Activated gamma-delta T cell treated with anti-CD3 and anti-CD28 coated beads, Interleukin-2, amount 50 U/mL, for 16 hours (primary cell): ENCODE measurements around the gene CRTC1.

Source experiments
- DNase-seq: peaks from one replicate; pipeline ENCODE4 v3.0.0-alpha.2; 2020; ENCODE audit warnings: low read depth

Gene CRTC1

DNA sequence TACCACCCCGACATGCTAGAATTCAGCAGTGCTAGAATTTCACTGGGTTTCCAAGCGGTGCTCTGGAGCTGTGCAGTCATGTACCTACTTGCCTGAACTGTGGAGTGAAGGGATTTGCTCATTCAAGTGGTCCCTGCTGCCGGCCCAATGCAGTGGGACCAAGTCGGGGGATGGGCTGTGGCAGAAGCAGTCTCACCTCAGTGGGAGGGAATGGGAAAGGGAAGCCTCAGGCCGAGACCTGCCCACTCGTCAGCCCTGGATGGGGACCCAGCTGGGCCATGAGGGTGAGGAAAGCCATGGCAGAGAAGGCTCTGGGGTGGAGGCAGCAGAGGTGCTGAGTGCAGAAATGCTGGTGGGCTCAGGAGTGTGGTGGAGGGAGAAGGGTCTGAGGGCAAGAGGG, 31.7 kb upstream of the CRTC1 start:
- no peak for DNase-seq

DNA sequence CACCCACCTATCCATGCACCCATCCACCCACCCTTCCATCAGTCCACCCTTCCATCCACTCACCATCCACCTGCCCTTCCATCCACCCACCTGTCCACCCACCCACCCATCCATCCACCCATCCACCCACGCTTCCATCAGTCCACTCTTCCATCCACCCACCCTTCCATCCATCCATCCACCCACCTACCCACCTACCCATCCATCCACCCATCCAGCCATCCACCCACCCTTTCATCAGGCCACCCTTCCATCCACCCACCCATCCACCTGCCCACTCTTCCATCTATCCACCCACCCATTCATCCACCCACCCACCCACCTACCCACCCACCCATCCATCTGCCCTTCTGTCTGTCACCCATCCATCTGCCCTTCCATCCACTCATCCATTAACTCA, 29.6 kb upstream of the CRTC1 start:
- DNase-seq, result no peak

DNA sequence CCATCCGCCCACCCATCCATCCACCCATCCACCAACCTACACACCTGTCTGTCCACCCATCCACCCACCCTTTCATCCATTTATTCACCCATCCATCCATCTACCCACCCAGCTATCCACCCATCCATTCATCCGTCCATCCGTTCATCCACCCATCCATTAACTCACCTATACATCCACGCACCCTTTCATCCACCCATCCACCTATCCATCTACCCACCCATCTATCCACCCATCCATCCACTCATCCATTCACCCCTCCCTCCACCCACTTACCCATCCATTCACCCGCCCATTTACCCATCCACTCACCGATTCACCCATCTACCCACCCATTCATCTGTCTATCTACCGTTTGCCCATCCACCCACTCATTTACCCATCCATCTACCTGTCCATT, 29.0 kb upstream of the CRTC1 start:
- DNase-seq, result no peak

DNA sequence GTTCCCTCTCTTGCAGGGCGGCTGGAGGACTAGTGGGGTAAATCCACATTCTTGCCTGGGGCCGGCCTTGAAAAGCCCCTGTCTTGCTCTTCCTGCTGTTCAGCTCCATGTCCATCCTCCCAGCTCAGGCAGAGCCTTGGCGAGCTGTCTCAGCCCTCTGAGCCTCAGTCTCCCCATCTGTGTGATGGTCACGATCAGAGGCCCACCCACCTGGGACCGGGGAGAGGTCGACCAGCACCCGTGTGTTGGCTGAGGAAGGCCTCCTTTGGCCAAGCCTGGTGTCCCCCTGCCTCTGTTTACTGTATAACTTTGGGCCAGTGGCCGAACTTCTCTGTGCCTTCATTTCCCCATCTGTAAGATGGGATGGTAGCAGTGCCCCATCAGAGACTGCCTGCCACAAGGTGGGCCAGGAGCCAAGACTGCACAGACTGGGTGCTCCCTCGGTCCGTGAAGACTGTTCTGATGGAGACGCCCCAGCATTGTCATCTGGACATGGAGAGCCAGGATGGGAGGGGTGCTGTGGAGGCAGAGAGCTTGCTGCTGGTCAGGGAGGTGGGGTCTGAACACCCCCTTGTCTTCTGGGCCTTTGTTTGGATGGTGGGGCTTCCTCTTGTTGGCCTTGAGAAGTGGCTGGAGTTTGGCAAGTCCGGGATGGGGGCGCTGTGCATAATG, 28.2 kb upstream of the CRTC1 start:
- no peak for DNase-seq

DNA sequence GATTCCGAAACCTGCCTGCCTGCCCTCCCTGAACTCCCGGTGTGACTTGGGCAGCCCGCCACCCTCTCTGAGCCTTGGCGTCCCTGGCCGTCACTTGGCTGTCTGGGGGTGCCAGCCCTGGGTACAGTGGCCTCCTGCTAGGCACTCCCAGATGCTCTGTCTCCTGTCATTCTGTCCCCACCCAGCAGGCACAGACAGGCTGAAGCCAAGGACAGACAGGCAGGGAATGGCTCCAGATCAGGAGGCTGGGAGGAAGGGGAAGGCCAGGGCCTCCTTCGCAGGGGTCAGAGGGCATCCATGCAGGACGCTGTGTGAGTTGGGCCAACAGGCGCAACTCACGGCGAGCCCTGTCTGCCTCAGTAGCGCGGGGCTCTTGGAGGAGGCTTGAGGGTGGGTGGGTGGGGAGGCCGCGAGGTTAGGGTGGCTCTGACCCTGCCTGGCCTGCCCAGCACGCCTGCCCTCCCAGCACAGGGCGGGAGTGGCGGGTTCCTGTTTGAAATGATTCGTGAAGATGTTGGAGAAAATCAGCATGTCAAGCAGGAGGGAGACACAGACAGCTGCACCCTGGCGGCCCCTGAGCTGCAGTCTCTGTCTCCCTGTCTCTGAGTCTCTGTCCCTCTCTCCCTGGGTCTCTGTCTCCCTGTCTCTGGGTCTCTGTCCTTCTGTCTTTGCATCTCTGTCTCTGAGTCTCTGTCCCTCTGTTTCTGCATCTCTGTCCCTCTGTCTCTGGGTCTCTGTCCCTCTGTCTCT, 27.0 kb upstream of the CRTC1 start:
- DNase-seq, result no peak

DNA sequence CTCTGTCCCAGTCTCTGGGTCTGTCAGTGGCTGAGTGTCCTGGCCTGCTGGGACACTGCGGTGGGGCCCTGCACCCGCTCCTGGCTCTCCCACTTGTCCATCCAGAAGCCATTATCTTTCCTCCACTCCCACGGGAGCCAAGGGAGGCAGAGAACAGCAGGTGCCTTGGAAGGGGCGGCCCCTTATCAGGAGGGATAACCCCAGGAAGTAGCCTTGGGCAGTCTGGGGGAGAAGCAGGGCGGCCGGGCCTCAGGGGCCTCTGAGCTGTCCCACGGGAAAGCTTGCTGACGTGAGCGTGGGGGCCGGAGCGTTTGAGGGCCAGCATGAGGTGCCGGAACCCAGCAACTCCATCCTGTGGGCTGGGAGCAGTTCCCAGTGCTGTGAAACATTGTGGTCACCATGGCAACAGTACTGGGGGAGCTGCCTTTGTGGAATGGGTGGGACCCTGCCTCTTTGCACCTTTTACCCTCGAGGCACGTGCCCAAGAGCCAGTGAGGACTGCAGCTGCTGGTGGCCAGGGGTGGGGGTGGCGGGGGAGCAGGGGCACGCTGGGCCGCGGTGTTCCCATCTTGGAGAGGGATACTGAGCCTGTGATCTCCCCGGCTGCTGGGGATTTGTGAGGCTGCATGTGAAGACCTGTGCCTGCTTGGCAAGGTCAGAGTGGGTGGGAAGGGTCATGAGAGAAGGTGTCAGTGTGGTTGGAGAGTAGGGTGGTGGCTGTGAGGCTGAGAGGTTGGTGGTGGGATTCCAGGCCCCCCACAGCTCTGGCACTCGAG, 25.7 kb upstream of the CRTC1 start:
- DNase-seq, result no peak

DNA sequence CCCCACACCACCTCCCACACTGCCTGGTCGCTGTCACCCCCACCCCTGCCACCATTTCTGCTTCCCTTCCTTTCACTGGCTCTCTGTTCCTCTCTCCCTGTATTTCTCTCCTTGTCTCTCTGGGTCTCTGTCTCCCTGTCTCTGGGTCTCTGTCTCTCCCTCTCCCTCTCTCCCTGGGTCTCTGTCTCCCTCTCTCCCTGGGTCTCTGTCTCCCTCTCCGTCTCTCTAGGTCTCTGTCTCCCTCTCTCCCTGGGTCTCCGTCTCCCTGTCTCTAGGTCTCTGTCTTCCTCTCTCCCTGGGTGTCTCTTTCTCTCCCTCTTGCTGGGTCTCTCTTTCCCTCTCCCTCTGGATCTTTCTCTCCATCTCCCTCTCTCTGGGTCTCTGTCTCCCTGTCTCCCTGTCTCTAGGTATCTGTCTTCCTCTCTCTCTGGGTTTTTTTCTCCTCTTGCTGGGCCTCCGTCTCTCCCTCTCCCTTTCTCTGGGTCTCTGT, 25.1 kb upstream of the CRTC1 start:
- DNase-seq, result no peak

DNA sequence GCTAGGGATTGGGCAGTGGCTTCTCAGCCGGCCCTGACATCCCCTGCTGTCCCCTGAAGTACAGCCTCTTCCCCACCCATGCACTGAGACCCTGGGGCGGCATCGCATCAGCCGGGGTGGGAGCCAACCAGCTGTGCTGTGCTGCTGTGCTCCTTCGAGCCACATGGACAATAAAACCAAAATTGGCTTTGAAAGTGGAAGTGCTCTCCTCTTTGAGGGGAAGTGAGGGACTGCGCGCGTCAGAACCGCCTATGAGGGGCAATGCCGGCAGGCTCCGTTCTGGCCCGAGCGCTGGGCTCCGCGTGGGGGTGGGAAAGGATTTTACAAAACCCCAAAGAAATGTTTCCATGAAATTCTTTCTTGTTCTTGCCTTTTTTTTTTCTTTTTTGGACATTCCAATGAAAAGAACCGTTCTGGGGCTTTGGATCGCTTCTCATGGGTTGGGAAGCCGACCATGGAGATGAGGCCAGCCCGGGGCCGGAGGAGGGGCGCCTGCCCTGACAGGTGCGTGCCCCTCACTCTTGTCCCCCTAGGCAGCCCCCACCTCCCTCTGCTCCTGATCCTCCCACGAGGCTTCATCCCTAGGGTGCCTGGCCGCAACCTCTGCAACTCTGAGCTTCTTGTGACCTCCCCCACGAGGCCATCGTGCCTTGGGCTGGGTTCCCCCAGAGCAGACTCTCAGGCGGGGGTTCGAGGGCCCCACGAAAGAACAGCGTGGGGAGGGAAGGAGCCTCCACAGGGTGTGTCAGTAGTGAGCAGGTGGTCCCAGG, 24.0 kb upstream of the CRTC1 start:
- DNase-seq, result no peak

DNA sequence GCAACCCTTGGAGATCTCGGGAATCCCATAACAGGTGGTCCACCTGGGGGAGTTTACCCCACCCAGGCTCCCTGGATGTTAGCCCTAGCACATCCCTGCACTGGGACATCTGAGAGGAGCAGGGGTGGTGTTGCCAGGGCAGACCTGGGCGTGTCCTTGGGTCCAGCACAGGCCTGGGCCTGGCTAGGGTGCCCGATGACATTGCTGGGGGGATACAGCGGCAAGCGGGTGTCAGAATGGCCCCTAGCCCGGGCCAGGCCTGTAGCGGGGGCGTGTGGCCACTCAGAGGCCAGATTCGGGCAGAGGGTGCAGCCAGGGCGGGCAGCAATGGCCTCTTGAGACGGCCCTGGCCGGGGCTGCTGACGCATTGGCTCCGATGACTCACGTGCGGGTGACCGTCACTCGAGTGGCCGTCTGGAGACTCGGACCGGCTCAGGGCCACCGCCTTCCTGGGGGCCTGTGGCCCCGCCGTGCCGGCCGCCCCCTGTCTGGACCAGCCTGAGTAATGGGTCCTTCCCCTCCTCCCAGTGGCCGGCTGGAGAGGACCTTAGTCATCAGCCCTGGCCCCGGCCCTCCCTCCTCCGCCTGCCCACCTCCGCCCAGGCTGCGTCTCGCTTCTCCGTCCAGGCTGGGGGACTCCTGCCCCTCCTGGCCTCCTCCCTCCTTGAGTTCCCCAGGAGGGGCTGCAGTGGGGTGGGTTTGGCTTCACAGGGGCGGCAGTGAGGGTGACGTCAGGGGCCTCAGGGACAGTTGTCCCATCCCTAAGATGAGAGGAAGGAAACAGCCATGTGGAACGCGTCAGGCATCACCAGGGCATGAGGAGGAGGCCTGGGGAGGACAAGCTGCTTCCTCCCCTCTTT, 23.2 kb upstream of the CRTC1 start:
- DNase-seq, result no peak

DNA sequence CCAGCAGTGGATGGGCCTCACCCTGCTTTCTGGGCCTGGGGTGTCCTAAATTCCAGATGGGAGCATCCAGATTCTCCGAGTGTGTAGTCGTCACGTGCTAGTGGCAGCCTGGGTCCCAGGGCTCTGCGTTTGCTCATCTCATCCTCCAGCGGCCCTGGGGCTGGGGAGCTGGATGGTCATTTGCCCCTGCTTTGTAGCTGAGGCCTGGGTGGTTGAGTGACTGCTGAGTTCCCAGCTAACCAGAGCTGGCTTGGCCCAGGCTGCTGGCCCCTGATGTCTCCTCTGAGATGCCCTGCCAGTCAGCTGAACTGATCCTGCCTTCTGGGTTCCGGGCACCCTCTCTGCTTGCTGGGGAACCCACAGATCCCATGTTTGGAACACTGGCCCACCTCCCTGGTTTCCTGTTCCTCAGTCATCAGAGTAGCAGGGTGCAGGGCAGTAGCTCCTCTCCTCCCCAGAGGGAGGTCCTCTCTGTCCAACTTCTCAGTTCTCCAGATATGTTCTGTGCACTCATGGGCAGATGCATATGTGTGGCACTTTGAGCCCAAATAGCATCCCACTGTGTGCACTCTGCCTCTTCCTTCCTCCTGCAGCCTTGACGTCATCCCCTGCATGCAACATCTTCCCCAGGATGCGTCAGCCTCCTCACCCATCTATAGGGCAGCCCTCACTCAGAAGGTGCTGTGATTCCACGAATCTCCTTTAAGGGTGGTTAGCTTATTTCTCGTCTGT, 22.4 kb upstream of the CRTC1 start:
- no peak for DNase-seq

DNA sequence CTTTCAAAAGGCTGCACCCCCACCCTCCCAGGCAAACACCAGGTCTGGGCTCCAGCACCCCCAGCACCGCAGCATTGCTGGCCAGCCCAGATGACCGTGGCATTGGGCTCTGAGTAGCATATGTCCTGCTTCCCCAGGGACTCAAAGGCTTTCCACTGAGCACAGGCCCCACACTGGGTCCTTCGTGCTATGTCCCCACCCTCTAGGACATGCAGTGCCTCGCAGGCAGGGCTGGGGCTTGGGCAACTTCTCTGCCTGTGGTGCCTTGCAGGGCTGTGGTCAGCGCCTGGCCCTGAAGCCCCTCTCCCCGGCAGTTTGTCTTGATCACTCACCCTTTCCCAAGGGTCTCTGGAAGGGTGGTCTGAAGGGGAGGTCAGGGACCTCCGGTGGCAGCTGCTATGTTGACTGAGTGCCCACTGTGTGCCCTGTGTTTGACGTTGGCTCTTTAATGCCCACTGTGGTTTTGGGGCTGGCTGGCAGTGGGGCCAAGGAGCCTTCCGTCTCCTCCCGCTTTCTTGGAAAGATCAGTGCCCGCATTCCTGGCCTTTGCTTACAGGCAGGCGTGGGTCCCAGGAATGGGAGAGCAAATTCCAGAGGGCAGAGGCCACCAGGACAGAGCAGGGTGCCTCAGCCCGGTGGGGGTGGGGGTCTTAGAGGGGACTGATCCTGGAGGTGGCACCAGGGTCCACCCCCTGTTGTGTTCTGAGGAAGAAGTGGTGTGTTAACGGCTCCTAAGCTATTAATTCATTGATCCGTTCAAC, 20.3 kb upstream of the CRTC1 start:
- no peak for DNase-seq

DNA sequence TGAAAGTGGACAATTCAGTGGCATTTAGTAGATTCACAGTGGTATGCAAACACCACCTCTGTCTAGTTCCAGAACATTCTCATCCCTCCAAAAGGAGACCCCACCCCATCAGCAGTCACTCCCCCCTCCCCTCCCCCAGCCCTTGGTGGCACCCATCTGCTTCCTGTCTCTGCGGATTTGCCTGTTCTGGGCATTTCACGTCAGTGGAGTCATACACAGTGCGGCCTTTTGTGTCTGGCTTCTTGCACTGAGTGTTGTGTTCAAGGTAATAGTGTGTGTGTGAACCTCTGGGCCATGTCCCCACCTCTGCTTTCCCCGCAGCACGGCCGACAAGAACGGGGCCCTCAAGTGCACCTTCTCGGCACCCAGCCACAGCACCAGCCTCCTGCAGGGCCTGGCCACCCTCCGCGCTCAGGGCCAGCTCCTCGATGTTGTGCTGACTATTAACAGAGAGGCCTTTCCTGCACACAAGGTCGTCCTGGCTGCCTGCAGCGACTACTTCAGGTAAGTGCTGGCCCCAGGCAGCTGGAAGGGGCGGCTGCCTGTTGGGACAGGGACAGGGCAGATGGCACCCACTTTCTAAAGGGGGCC, 19.4 kb upstream of the CRTC1 start:
- DNase-seq, result no peak

DNA sequence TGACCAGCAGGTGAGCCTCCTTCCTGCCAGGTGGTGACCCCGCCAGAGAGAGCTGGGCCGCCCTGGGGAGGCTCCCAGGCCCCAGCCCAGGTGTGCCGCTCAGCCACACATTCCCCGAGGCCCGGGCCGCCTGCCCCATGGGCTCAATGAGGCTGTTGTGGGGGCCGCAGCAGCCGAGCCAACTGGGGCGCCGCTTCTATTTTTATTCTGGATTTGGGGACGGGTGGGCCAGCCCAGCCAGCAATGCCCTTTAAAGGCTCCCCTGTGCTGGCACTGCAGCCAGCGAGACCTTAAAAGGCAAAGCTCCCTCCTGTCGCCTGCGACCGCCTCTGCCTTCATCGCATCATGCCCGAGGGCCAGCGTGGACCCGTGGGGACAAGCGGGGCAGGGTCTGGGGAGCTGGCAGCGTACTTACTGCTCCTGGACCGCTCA, 17.7 kb upstream of the CRTC1 start:
- no peak for DNase-seq

DNA sequence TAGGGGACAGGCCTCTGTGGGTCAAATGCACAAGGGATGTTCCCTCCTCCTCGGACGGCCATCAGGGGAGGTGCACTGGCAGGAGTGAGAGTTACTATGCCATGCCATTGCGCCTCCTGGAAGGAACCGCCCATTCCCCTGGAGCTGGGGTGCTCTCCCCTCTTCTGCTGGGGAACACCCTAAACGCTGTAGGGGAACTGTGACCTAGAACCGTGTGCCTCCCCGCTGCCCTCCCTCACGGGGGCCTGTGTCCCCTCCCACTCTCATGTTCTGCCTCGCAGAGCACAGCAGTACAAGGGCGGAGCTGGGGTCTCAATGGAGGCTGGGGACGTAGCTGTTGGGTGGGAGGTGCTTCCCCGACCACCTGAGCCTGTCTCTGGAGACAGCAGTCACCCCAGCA, 17.2 kb upstream of the CRTC1 start:
- DNase-seq, result no peak

DNA sequence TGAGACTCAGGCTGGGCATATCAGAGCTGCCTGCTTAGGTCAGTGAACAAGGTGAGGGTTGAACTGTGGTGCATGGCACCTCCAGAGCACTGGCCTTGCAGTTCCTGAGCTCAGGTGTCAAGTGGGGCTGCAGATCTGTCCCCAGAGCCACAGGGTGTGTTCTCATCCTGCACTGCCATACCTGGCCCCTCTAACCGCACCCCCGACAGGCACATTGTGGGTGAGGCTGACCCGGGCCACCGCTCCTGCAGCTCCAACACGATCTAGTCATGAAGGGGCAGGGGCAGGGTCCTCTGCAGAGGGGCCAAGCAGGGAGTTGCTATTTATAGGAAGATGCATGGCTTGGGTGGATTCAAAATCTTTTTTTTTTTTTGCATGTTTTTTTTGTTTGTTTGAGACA, 16.7 kb upstream of the CRTC1 start:
- DNase-seq, result no peak

DNA sequence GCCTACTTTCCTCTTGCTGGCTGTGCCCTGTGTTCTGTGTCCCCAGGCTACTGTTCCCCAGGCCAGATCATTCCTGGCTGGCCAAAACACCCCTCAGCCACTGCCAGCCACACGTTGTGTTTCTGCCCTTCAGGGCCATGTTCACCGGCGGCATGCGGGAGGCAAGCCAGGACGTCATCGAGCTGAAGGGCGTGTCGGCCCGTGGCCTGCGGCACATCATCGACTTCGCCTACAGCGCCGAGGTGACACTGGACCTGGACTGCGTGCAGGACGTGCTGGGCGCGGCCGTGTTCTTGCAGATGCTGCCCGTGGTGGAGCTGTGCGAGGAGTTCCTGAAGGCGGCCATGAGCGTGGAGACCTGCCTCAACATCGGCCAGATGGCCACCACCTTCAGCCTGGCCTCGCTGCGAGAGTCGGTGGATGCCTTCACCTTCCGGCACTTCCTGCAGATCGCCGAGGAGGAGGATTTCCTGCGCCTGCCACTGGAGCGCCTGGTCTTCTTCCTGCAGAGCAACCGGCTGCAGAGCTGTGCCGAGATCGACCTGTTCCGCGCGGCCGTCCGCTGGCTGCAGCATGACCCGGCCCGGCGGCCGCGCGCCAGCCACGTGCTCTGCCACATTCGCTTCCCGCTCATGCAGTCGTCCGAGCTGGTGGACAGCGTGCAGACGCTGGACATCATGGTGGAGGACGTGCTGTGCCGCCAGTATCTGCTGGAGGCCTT, 15.8 kb upstream of the CRTC1 start:
- no peak for DNase-seq

DNA sequence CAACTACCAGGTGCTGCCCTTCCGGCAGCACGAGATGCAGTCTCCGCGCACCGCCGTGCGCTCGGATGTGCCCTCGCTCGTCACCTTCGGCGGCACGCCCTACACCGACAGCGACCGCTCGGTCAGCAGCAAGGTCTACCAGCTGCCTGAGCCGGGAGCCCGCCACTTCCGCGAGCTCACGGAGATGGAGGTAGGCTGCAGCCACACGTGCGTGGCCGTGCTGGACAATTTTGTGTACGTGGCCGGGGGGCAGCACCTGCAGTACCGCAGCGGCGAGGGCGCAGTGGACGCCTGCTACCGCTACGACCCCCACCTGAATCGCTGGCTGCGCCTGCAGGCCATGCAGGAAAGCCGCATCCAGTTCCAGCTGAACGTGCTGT, 15.2 kb upstream of the CRTC1 start:
- no peak for DNase-seq

DNA sequence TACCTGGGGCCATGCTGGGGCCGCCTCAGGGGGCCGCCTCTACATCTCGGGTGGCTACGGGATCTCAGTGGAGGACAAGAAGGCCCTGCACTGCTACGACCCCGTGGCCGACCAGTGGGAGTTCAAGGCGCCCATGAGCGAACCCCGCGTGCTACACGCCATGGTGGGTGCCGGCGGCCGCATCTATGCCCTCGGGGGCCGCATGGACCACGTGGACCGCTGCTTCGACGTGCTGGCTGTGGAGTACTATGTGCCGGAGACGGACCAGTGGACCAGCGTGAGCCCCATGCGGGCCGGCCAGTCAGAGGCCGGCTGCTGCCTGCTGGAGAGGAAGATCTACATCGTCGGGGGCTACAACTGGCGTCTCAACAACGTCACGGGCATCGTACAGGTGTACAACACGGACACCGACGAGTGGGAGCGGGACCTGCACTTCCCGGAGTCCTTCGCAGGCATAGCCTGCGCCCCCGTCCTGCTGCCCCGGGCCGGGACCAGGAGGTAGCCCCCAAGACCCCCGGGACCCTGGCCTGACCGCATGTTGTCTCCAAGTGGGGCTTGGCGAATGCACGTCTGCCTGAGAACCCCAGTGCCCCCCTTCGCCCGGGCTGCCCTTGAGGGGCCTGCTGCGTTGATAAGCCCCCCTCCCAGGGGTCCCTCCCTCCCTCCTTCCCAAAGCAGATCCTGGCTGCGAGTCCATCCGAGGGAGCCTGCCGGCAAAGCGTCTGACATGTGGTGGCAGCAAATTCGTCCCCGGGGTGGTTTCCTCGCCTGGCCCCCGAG, 14.5 kb upstream of the CRTC1 start:
- DNase-seq, result no peak
